ENCODE measurements around the gene IFT43.
A peak's percentile ranks its signal among the peaks of the same experiment; 100 is the strongest.

Gene IFT43

DNA sequence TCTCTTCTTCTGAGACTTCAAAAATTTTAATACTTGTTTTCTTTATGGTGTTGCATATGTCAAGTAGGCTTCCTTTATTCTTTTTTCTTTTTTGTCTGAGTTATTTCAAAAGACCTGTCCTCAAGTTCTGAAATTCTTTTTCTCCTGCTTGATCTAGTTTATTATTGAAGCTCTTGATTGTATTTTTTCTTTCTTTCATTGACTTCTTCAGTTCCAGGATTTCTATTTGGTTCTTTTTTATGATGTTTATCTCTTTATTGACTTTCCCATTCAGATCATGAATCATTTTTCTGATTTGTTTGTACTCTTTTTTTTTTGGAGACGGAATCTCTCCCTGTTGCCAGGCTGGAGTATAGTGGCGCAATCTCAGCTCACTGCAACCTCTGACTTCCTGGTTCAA lies 34.1 kb downstream of the IFT43 start:
- peak; percentile 17 for DNase-seq

- DNase-seq: no peak
Measured at GRCh38 chr14:76022991-76023390, 37.4 kb downstream of the IFT43 start.

GRCh38 chr14:76023757-76024156 lies 38.2 kb downstream of the IFT43 start:
- no peak for DNase-seq

DNA sequence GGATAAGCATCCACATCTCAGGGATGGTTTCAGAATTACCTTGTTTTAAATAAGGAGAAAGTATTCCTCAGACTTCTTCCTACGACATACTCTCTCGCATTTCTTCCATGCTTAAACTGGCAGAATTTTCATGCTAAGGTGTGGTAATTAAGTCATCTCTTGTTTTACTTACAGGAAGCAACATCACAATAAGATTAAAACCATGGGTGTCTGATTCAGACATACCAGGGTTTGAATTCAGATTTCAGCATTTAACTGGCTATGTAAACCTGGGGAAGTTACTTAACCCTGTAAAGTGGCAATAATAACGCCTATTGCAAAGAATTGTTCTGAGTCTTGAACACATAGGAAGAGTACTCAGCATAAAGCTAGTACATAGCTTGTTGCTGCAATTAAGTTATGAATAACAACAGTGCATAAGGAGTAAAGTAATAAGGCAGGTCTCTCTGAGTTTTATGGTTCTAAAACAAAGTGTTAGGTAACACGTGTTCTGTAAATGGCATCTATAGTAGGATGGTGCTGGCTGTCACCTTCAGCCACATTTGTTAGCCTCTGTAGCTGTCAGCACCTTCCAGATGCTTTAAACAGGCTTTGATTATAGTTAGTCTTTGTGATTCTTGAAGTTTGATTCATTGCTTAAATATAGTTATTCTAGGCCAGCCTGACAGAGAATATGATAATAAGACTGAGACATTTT lies 38.8 kb downstream of the IFT43 start:
- no peak for DNase-seq

GRCh38 chr14:76034566-76034965 lies 49.0 kb downstream of the IFT43 start:
- DNase-seq: no peak

- DNase-seq: no peak
Measured at GRCh38 chr14:76040704-76041103, 55.1 kb downstream of the IFT43 start.

- no peak for DNase-seq
Measured at GRCh38 chr14:76045773-76046172, 60.2 kb downstream of the IFT43 start.

DNA sequence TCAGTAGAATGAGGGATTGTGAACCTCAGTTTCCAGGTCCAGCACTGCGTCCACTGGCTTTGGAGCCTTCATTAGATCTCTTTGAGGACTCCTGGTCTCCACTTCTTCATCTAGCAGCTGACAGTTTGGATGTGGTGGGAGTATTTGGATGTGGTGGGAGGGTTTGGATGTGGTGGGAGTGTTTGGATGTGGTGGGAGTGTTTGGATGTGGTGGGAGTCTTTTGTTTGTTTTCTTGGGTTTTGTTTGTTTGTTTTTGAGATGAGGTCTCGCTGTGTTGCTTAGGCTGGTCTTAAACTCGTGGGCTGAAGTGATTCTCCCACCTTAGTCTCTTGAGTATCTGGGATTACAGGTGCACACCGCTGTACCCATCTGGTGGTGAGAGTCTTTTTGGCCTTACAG lies 64.7 kb downstream of the IFT43 start:
- DNase-seq: no peak

- peak; percentile 93 for DNase-seq
Measured at GRCh38 chr14:76050797-76051392, 65.3 kb downstream of the IFT43 start.

DNA sequence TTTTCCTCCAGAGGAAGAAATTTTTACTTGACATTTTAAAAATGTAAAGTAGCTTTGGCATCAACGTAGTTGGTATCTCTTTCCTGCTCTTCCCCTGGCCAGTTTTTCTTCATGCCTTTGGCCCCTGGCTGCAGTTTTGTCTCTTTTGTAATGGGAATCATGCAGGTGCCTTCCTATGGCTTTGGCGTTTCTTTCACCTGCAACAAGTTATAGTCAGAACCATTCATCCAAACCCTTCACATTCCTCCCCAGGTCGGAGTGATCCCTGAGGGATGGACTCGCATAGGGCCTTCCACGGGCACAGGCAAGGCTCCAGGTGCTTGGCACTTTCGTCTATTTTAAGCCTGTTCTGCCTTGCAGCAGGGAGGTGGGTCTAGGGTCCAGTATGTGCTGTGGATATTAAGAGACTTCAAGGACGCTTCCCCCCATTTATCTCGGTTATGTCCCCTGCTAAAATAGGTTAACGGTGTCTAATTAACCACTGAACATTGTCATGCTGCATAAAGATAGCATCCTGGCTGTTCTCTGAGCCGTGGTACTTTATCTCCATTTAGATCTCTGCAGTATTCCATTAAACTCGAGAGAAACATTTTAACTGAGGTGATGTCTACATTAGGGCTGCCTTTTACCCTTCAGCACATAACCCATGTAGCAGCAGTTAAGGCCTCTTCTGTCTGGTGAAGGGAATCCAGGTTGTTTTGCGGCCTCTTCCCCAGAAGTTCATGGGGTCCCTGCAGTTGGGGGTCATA lies 66.3 kb downstream of the IFT43 start:
- no peak for DNase-seq

DNA sequence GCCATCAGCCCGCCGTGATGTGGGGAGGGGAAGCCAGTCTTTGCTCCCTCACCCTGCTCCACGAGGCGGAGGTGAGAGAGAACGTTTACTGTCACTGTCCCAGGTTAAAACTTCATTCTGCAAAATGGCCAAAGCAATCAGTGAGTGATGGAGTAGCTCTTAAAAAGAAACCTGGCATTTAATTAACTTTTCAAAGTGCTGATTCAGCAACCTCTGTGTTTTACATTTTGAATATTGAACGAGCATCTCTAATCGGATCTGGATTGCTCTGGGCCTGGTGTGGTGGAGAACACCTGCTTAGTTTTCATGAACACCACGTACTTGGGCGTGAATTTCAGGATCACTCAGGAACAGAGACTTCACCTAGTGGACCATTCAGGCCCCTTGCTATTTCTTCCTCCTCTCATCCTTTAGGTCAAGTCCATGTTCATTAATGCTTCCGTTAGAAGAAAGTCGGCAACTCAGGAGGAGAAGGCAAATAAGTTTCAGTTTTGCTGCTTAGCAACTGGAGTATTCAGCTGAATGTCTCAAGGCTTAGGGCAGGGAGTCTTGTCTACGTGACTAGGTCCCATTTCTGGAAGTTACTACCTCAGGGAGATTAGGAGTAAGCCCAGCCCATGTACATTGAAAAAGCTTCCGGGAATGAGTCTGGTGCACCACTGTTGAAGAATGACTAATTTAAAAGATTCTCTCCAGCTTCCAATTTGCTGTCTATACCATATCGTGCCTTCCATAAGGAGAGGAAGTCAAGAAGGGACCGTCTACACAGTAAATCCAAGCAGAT lies 68.2 kb downstream of the IFT43 start:
- DNase-seq: no peak

GRCh38 chr14:76055330-76055729 lies 69.8 kb downstream of the IFT43 start:
- no peak for DNase-seq

DNA sequence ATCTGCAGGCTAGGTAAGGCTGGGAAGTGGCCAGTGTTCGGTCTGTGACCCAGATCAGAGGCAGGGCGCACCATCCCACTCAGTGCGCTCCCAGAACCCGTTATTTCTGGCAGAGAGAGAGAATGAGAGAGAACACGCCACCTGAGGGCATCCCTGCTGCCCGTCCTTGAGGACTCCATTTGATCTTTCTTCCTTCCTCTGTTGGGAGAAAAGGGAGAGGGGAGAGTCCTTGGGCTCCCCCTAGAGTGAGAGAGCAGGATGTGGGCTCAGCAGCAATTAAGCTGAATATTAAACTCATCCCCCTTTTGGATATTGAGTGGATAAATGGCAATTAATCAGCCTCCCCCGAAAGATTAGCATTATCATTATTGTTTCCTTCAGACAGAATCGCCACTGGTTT lies 70.6 kb downstream of the IFT43 start:
- no peak for DNase-seq

DNA sequence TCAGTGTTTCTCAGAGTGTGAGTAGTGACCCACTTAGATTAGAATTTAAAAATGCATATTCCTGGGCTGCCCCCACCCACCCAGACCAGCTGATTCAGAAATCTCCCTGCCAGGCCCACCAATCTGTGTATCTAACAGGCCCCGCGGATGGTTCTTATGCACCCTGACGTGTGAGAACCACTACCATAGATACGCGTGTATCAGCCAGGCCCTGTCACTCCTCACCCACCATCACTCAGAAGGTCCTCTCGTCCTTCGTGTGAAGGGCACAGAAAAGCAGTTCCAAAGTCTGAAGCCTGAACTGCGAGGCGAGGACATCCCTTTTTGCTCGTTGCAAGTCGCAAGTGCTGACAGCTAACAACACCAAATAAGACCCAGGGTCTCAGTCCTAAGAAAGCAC lies 72.4 kb downstream of the IFT43 start:
- no peak for DNase-seq

GRCh38 chr14:76063327-76063726 lies 77.8 kb downstream of the IFT43 start:
- DNase-seq: no peak

GRCh38 chr14:76065519-76065918 lies 80.0 kb downstream of the IFT43 start:
- no peak for DNase-seq

DNA sequence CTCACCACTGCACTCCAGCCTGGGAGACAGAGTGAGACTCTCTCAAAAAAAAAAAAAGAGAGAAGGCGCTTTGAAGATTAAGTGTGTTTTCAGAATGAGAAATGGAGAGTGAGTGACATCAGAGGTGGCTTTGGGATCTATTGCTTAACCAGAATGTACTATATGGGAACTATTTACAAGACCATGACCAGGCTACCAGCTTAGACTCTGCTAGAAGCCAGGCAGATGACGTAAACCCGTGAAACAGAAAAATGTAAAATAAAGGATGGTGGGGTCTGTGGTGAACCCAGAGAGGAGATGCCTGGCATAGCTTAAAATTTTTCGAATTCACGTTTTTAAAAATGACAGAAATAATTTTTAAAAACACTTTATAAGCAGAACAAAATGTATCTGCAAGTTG lies 82.0 kb downstream of the IFT43 start:
- DNase-seq: no peak

- DNase-seq: no peak
Measured at GRCh38 chr14:76073717-76074116, 88.2 kb downstream of the IFT43 start.

DNA sequence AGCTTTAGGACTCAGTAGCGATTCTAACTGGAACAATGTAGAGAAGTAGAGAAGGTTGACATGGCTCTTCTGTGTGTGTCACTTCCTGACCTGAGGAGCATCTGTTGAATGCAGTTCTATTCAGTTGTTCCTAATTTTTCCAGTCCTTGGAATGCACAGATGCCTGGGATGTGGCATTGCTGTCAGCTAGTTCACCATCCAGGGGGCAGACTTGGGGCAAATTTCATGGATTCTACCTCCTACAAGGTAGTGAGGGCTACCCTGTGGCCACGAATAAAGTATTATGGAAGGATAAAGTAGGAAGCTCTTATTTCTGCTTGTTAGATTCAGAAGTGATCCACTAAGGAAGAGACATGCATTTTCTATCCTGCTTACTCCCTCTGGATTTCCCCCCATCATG lies 91.8 kb downstream of the IFT43 start:
- no peak for DNase-seq

DNA sequence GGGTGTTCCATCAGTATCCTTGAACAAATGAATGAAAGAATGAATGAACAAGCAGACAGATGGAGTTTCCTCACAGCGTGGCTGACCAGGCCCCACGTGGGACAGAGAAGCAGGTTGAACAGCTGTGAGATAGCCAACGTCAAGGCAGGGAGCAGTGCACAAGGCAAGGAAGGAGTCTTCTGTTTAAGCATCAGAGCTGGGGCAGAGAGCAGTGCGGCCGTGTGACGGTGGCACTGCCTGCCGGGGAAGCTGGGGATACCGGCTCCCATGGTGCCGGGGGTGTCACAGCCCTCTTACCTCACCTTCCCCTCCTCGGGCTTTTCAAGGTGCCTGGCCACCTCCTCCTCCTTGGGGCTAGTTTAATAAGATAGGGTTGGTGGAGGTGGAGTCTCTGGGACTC lies 92.9 kb downstream of the IFT43 start:
- no peak for DNase-seq

- peak; percentile 70 for DNase-seq
Measured at GRCh38 chr14:76080025-76080424, 94.5 kb downstream of the IFT43 start.

DNA sequence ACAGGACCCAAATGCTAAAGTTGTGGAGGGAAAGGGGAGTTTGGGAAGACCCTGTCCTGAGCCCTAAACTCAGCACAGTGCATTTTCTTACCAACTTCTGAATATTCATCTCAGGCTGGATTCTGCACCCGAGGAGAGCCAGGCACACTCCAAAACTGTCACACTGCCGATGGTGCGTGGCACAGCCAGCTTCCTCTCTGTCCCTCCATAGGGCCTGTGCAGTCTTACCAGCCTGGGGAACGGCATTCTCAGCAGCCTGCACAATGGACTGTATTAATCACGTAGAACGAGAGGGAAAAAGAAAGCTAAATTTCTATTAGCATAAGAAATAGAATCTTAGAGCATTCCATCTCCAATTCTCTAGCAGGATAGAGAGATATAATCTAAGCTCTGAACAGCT lies 94.9 kb downstream of the IFT43 start:
- no peak for DNase-seq

- no peak for DNase-seq
Measured at GRCh38 chr14:76081642-76082041, 96.1 kb downstream of the IFT43 start.
